HG03520 (cell line): Measurements from ENCODE around the gene MYO9B.

Experiments
- ATAC-seq: cut with Tn5 transposase; IDR thresholded peaks from one replicate; pipeline ENCODE4 v1.9.1; 2021; ENCODE audit warnings: mild to moderate bottlenecking, moderate library complexity; ENCODE audit not compliant: unreplicated experiment

The MYO9B gene

DNA sequence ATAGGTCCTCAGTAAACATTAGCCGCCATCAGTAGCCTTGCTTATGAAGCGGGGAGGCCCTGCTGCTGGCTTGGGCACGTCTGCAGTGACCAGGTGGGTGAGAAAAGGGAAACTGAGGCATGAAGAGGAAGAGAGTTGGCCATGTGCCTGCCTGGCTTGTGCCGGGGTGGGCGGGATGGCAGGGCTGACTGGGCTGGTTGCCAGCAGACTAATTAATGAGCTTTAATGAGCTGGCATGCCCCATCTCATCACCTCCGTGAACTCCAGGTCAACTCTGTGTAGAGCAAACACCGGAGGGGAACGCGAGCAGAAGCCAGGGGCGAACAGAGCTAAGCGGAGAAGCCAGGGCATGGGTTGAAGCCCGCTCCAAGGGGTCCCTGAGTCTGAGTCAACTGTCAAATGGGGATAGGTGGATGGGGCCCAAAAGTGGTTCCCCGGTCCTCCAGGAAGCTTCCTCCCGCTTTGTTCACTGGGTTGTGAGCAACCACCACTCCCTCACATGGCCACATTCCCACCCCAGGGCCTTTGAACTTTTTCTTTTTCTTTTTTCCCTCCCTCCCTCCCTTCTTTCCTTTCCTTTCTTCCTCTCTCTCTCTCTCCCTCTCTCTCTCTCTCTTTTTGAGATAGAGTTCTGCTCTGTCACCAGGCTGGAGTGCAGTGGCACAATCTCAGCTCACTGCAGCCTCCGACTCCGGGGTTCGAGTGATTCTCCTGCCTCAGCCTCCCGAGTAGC is 161.4 kb downstream of the MYO9B start:
- ATAC-seq: no peak

GRCh38 chr19:17237747-17238706 is 162.4 kb downstream of the MYO9B start:
- ATAC-seq: no peak

DNA sequence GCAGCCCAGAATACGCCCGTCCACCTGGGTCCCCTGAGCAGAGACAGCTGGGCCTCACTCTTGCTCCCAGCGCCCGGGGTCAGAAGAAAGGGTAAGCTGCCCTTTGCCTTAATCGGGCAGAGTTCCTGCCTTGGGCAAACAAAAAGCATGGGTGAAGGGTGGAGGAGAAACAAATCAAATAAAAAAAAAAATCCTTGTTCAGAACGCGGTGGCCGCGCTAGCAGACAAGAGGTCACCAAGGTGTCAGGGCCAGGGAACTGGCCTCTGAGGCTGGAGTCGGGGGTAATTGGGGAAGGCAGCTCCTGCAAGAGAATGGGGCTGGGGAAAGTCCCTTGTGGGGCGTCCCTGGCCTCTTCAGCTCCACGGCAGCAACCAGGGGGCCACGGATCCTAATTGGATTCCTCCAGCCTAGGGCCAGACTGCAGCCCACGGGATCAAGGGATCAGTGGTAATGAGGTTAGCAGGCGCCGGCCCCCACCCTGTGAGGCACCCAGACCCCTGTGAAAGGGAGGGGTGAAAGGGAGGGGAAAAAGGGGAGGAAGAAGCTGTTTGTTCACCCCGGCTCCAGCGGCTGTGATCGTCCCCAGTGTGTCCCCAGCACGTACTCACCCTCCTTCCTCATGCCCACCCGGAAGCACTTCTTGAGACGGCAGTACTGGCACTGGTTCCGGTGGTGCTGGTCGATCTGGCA is 164.6 kb downstream of the MYO9B start:
- no peak for ATAC-seq

GRCh38 chr19:17240826-17241399 is 165.3 kb downstream of the MYO9B start:
- no peak for ATAC-seq

DNA sequence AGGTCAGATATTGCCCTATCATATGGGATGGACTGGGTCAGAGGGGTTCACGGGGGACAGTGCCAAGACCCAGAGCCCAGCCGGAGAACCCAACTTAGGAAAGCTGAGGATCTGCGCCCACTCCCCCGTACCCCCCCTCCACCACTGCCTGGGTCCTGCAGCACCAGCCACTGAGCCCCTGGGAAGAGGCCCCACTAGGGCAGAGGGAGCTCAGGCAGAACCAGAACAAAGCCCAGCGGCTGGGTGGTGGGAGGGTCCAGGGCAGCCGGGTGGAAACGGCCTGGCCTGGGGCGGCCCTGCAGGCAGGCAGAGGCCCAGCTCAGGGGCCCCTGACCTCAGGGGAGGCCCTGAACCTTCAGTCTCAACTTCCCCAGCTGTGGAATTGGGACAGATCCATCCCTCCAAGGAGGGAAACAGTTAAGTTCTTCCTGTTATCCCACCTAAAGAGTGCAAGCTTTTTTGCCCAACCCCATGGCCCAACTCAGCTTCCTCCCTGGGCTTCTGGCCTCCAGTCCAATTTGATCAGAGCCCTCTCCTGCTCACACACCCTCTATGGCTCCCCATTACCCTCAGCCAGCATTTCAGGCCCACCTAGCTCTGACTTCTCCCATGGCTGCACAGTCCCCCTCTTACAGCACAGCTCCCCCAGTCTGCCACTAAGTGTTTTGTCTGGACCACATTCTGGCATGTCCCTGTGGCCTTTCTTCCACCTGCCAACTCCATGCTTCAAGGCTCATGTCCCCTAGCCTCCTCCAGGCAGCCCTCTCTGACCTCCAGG is 167.0 kb downstream of the MYO9B start:
- no peak for ATAC-seq

- ATAC-seq: no peak
These were observed 167.7 kb downstream of the MYO9B start for GRCh38 chr19:17243211-17243829.

- ATAC-seq: no peak
These were observed 168.4 kb downstream of the MYO9B start for GRCh38 chr19:17243830-17244617.

- ATAC-seq: peak; percentile 22
These were observed 169.3 kb downstream of the MYO9B start for GRCh38 chr19:17244618-17245534.

DNA sequence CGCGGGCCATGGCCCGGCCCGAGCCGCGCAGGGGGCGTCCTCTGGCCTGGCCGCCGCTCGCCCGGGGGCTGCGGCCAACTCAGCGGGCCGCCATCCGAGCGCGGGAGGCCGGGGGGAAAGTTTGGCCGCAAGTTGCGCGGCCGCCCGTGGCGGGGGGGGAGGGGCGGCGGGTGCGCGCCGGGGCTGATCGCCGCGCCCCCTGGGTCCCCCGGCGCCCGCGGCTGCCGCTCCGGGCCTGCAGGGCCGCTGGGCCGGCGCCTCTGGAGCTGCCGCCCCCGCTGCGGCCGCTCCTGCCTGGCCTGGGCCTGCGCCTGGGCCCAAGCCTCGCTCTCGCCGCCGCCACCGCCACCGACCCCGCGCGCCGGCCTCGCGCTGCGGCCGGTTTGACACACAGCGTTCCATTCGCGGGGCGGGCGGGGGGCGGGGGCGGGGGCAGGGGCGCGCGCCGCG is 170.0 kb downstream of the MYO9B start, which contains the start of gene NR2F6:
TSS of gene NR2F6 (minus strand) at position 385 of the 450 bp plus-strand sequence. CDS start 699 bp downstream, outside the sequence.
- ATAC-seq: no peak

DNA sequence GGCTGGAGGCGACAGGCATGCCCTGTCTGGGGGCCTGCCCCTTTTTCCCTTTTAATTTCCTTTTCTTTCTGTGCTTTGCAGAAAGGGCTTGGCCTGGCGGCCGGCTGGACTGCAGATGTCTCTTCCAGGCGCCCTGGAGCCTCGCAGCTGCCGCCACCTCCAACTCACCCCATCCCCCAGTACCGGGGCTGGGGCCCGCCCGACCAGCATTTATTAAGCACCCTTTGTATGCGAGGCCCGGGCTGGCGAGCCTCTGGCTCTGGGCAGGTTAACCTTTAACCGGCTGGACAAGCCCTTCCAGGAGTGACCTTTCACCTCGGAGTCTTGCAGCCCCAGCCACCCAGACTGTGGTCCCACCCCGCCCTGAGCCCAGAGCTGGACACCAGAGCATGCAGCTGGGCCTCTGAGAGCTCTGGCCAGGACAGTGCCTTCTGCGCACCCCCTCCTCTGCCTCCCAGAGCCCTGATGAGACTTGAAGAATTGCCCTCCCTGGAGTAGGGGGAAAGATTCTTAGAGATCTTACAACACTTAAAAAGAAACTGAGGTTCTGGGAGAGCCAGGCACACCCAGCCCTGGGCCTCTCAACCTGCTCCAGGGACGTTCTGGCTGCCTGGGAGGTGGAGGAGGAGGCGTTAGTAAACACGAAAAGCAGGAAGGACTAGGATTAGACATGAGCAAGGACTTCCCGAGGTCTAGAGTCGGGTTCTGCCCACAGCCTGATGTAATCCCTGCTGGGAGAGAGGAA is 171.3 kb downstream of the MYO9B start:
- no peak for ATAC-seq

DNA sequence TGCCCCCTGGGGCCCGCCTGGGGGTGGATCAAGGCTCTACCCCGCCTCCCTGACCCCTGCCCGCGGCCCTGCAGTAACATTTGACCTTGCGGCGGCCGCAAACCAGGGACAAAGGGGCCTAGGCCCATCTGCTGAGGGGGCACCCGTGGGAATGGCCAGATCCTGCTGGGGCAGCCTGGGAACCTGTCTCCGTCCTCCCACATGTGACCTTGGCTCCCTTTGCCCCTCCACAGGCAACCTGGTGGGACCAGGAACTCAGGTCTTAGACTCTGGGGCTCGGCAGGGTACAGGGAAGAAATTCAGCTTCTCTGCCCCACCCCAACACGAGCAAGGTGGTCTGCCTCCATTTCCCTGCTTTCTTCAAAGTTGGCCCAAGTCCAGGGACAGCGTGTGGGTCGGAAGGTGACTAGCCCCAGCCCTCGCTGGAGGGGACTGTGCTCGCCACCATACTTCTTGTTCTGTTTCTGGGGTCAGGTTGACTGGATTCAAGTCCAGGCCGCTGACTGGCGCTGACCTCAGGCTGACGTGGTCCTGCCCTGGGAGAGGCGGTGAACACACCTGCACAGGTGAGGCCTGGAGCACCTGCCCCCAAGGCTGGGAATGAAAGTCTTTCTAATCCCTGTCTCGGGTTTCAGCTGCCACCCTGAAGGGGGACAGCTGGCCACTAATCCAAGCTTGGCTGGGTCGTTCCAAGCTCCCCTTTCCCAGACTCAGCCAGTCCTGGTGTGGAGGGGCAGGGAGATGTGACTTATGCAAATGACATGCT is 172.6 kb downstream of the MYO9B start:
- ATAC-seq: no peak

- ATAC-seq: no peak
These were observed 174.4 kb downstream of the MYO9B start for GRCh38 chr19:17249887-17250548.

GRCh38 chr19:17254636-17255035 is 179.1 kb downstream of the MYO9B start:
- ATAC-seq: no peak

- no peak for ATAC-seq
These were observed 179.6 kb downstream of the MYO9B start for GRCh38 chr19:17255150-17255621.

DNA sequence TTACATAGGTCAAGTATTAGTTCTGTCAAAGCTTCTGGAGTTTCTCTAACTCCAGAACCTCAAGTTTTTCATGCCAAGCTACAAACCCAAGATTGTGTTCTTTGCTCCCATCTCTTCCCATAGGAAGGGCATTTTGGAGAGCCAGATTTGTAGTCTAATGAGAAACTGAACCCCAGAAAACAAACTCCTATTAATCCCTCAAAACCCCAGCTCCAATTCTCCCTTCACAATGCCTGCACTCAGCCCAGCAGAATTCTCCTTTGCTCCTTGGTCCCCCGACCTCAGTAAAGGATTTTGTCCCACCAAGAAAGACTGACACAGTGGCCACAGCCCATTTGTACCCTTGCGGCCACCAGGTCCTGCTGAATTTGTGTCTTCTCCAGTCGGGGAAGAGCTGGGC is 180.6 kb downstream of the MYO9B start:
- no peak for ATAC-seq
